ENCODE results near the gene MAGOHB.

- TF ChIP-seq POLR2AphosphoS5 (IDR thresholded peaks at IDR 0.05; ENCODE audit: borderline replicate concordance, low read depth, low read length) (no peak), EZH2 (IDR thresholded peaks at IDR 0.05) (no peak), FOXP2 (optimal IDR thresholded peaks at IDR 0.05; ENCODE audit: control extremely low read depth, extremely low read length, insufficient read depth) (no peak)
Observed at GRCh38 chr12:10623131-10623530, 9.7 kb upstream of the MAGOHB start.

Measured in SK-N-MC (cell line).